Measurements from ENCODE around the gene IFNE. TPM values are rescaled to one million over a fixed set of nuclear protein-coding genes. Genes with fewer than 3 reads are reported as not detected.

The IFNE gene
- total and polyA plus RNA-seq, 12 donors: not detected

DNA sequence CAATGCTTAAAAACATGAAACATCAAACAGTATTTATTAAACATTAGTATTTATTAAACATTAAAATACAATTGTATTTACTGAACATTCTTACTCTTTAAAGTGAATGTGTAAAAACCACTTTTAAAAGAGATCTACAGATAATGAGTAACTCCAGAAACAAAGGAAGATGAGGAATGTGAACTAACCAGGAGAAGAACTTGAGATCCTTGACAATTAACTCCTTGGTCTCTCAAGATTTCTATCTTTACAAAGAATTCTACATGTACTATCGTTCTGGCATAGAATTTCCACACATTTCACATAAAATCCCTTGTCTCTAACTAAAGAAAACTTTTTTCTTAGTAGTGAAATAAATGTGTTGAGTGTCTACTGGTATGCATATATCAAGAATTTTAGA, 28.7 kb upstream of the IFNE start:
- H3K27me3 ChIP-seq: no peaks in the 10 kb centered on the region
- DNase-seq: no peak
- TF ChIP-seq POLR2A (IDR thresholded peaks at IDR 0.05): no peak
- TF ChIP-seq, protein P1, sequence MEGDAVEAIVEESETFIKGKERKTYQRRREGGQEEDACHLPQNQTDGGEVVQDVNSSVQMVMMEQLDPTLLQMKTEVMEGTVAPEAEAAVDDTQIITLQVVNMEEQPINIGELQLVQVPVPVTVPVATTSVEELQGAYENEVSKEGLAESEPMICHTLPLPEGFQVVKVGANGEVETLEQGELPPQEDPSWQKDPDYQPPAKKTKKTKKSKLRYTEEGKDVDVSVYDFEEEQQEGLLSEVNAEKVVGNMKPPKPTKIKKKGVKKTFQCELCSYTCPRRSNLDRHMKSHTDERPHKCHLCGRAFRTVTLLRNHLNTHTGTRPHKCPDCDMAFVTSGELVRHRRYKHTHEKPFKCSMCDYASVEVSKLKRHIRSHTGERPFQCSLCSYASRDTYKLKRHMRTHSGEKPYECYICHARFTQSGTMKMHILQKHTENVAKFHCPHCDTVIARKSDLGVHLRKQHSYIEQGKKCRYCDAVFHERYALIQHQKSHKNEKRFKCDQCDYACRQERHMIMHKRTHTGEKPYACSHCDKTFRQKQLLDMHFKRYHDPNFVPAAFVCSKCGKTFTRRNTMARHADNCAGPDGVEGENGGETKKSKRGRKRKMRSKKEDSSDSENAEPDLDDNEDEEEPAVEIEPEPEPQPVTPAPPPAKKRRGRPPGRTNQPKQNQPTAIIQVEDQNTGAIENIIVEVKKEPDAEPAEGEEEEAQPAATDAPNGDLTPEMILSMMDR (IDR thresholded peaks at IDR 0.05): no peak
- H3K9me3 ChIP-seq (replicated peaks in 1 of 3): no peaks in the 10 kb centered on the region
- intact Hi-C loops (cut with DNase I): no loop called here
- H3K36me3 ChIP-seq (replicated peaks in 1 of 2): no peaks in the 10 kb centered on the region
- WGBS, 4 donors: 48 to 67% (median 51%) methylated on average over 1 of the region's 1 CpG
- no peak overlapping the region for H3K4me3 ChIP-seq
- H3K27ac ChIP-seq: no peak overlapping the region
- H3K4me1 ChIP-seq (replicated peaks in 1 of 2): no peaks in the 10 kb centered on the region

DNA sequence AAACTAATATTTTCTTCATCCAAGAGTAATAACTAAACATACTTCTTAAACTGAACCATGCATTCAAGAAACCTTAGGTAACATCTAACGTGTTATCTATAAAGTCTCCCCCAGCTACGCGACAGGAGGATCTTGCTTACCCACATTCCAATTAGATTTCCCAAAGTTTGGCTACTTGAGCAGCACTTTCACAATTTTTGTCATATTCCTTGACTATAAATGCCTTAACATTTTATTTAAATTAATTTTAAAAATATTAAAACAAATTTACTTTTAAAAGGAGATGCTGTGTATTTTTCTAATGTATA, 25.3 kb upstream of the IFNE start:
- TF ChIP-seq, protein P1 (IDR thresholded peaks at IDR 0.05): no peak
- no peak for TF ChIP-seq POLR2A (IDR thresholded peaks at IDR 0.05)
- no peak overlapping the region for H3K4me3 ChIP-seq
- no peak overlapping the region for H3K27ac ChIP-seq
- intact Hi-C loops (cut with DNase I): no loop called here
- no peaks in the 10 kb centered on the region for H3K27me3 ChIP-seq
- WGBS, 4 donors: 82 to 86% (median 85%) methylated on average over 3 of the region's 3 CpGs
- no peak for DNase-seq
- H3K36me3 ChIP-seq (replicated peaks in 1 of 2): no peaks in the 10 kb centered on the region
- no peaks in the 10 kb centered on the region for H3K9me3 ChIP-seq (replicated peaks in 1 of 3)
- H3K4me1 ChIP-seq (replicated peaks in 1 of 2): no peaks in the 10 kb centered on the region

DNA sequence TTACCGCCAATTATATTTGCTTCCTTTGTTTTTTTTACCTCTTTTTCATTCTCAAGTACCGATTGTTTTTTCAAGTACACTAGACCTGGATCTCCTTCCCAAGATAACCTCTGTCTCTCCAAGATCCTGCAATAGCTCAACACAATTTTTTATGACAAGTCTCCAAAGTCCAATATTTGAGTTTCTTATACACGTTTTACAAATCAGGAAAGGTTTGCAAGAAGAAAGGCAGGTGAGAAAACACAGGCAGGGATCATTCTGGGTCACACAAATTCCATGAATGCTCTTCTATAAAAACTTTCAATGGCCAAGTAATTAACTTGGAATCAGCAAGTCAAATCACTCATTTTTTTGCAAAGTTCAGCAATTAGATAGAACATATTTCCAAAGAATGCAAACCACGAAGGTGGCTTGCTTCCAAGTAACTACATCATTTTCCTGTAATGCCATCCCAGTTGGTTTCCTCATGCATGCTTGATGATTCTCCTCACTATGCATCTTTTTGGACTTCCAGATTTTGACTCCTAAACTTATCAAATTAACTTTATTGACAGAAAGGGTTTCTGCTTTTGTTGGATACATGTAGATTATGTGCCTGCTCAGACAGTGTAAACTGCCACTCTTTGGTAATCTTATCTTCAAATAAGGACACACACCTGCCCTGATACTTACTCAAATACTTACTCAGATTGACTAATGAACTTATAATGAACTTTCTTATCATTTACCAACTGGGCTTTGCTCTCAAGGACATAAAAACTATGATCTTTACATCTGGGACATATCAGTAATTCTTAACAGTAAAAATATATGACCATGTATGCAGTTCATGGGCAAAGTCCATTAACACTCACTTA, 24.7 kb upstream of the IFNE start:
- Histone ChIP-seq H3K4me1 (replicated peaks in 1 of 2) (no peaks in the 10 kb centered on the region), H3K36me3 (replicated peaks in 1 of 2) (no peaks in the 10 kb centered on the region), H3K27me3 (no peaks in the 10 kb centered on the region), H3K9me3 (replicated peaks in 1 of 3) (no peaks in the 10 kb centered on the region), H3K4me3 (no peak overlapping the region), H3K27ac (no peak overlapping the region)
- intact Hi-C loops (cut with DNase I): no loop called here
- 49 to 51% (median 50%) methylated on average over 4 of the region's 4 CpGs for WGBS, 4 donors
- no peak for DNase-seq
- no peak for TF ChIP-seq POLR2A (IDR thresholded peaks at IDR 0.05)
- TF ChIP-seq, protein P1 (IDR thresholded peaks at IDR 0.05): no peak

DNA sequence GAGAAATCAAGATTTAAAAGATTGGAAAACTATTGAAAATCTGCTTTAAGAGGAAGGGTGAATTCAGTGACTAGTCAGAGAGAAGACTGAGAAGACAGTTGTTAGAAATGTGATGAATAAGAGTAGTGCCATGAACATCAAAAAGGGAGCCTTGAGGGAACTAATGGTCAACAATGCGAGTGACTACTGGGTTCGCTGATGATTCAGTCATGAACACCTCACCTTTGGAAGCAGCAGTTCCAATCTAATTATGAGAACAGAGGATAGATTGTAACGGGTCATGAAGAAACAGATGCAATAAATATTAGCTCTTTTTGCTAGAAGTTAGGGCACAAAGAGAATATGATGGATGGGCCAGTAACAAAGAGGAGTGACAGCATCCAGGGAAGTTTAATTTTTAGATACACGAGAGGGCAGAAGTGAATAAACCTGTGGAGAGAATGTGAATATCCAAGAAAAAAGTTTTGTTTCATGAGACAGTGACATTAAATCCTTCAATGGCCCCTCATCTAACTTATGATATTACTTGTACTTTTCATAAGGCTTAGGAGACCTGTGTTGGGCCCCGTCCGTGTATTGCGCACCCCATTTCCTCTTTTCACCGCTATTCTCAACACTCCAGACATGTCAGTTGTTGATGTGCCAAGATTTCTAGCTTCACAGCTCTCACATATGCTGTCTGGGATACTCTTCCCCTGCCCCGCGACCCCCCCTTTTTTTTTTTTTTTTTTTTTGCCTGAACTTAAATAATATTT, 23.5 kb upstream of the IFNE start:
- intact Hi-C loops (cut with DNase I): no loop called here
- H3K27ac ChIP-seq: no peak overlapping the region
- no peaks in the 10 kb centered on the region for H3K4me1 ChIP-seq (replicated peaks in 1 of 2)
- 65 to 76% (median 73%) methylated on average over 10 of the region's 10 CpGs for WGBS, 4 donors
- no peak for DNase-seq
- no peaks in the 10 kb centered on the region for H3K9me3 ChIP-seq (replicated peaks in 1 of 3)
- no peak overlapping the region for H3K4me3 ChIP-seq
- H3K36me3 ChIP-seq (replicated peaks in 1 of 2): no peaks in the 10 kb centered on the region
- TF ChIP-seq, protein P1 (IDR thresholded peaks at IDR 0.05): no peak
- TF ChIP-seq POLR2A (IDR thresholded peaks at IDR 0.05): no peak
- no peaks in the 10 kb centered on the region for H3K27me3 ChIP-seq
